Femur (tissue), 1 donor: ENCODE measurements around the gene CCT3.

ENCODE experiments used
- DNase-seq: peaks from one replicate; pipeline ENCODE4 v3.0.0-alpha.2; 2017

The CCT3 gene

GRCh38 chr1:156320560-156320959 is 17.5 kb downstream of the CCT3 start:
- no peak for DNase-seq

- DNase-seq, result no peak
These were observed 18.4 kb downstream of the CCT3 start for GRCh38 chr1:156319664-156320063.

GRCh38 chr1:156316909-156317308 is 21.2 kb downstream of the CCT3 start:
- no peak for DNase-seq

- DNase-seq, result no peak
These were observed 27.1 kb downstream of the CCT3 start for GRCh38 chr1:156310962-156311361.

GRCh38 chr1:156308078-156308477 is 30.0 kb downstream of the CCT3 start:
- DNase-seq, result no peak

GRCh38 chr1:156305215-156305614 is 32.9 kb downstream of the CCT3 start:
- DNase-seq, result no peak

GRCh38 chr1:156303241-156303640 is 34.9 kb downstream of the CCT3 start:
- no peak for DNase-seq

- DNase-seq, result no peak
These were observed 39.2 kb downstream of the CCT3 start, which contains the start of gene VHLL for GRCh38 chr1:156298852-156299357. Gene VHLL, minus strand, starts transcription at chr1:156299307. Its CDS starts 118 bp downstream, at chr1:156299189.

GRCh38 chr1:156295391-156295947 is 42.6 kb downstream of the CCT3 start, which contains the start of gene GLMP:
Gene GLMP, minus strand, starts transcription at chr1:156295679. Its CDS starts 34 bp downstream, at chr1:156295645.
- DNase-seq, result peak; percentile 82

- no peak for DNase-seq
These were observed 44.2 kb downstream of the CCT3 start for GRCh38 chr1:156293895-156294294.

- no peak for DNase-seq
These were observed 45.0 kb downstream of the CCT3 start for GRCh38 chr1:156293098-156293434.

- DNase-seq, result peak; percentile 92
These were observed 46.6 kb downstream of the CCT3 start for GRCh38 chr1:156291226-156292061.

- no peak for DNase-seq
These were observed 48.2 kb downstream of the CCT3 start for GRCh38 chr1:156289857-156290256.

- DNase-seq, result no peak
These were observed 52.0 kb downstream of the CCT3 start for GRCh38 chr1:156286061-156286460.

GRCh38 chr1:156285437-156285836 is 52.7 kb downstream of the CCT3 start:
- no peak for DNase-seq

GRCh38 chr1:156284757-156285156 is 53.3 kb downstream of the CCT3 start:
- no peak for DNase-seq

GRCh38 chr1:156284112-156284511 is 54.0 kb downstream of the CCT3 start, which contains the start of gene TMEM79:
Gene TMEM79, plus strand, starts transcription at chr1:156284325. Its CDS starts 902 bp downstream, at chr1:156285227.
- DNase-seq, result no peak

- no peak for DNase-seq
These were observed 54.6 kb downstream of the CCT3 start for GRCh38 chr1:156283521-156283920.

GRCh38 chr1:156282479-156283222 is 55.4 kb downstream of the CCT3 start, which contains the start of gene SMG5:
Gene SMG5, minus strand, starts transcription at chr1:156282825. Its CDS starts 145 bp downstream, at chr1:156282680.
- DNase-seq, result peak; percentile 99

- DNase-seq, result no peak
These were observed 56.2 kb downstream of the CCT3 start for GRCh38 chr1:156281693-156282478.

GRCh38 chr1:156281281-156281680 is 56.8 kb downstream of the CCT3 start:
- DNase-seq, result no peak

GRCh38 chr1:156279837-156280236 is 58.3 kb downstream of the CCT3 start:
- DNase-seq, result no peak
